ENCODE measurements around the gene FTCD.

- TF ChIP-seq CTCF (conservative IDR thresholded peaks at IDR 0.05; ENCODE audit: low read length) (no peak), EZH2phosphoT487 (IDR thresholded peaks at IDR 0.05; ENCODE audit: borderline replicate concordance, low read depth, low read length) (no peak)
Measured at GRCh38 chr21:46117586-46118315, 37.6 kb downstream of the FTCD start.
